HG03045 (cell line): ENCODE data around the gene LARP6.
"Not testable (repeated sequence)": the region's sequence is repeated elsewhere in the genome, so short reads cannot be mapped to it uniquely, and the experiment has no call there.

Source experiments
- ATAC-seq: cut with Tn5 transposase; IDR thresholded peaks from one replicate; pipeline ENCODE4 v1.9.1; 2021; ENCODE audit warnings: mild to moderate bottlenecking, moderate library complexity; ENCODE audit not compliant: unreplicated experiment

Gene LARP6

GRCh38 chr15:70853973-70854665, at the start of gene LARP6:
LARP6 (minus strand) TSS chr15:70854157; CDS start chr15:70854088, 69 bp downstream.
- ATAC-seq, result no peak

GRCh38 chr15:70902107-70902506, 48.1 kb upstream of the LARP6 start:
- no peak for ATAC-seq

DNA sequence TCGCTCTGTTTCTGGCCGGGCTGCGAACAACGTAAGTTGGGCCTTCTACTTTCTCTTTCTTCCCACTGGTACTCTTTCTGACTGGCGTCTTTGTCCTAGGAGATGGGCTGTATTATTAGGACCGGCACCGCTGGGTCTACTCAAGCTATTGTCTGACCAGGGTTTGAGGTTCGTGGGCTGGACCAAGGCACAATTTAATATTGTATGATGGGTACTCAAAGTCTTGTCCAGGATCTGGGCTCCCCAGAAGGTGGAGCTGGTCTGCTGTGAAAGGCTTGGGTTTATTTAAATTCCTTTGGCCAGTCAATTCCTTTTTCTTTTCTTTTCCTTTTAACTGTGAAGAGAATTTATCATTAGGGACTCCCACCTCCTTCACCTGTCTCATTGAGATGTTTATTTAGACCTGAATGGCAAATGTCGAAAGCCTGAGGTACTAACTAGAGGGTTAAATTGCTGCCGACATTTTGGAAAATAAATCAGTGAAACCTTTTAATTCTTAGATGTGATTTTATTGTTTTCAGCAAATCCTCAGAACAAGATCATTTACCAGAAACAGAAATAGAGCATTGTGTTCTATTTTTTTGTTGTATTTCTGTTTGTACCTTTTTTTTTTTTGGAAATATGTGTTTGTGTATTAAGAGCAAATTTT, 39.1 kb upstream of the LARP6 start:
- peak; percentile 23 for ATAC-seq

GRCh38 chr15:70892002-70892911, 38.3 kb upstream of the LARP6 start, which contains the start of the genes LRRC49 and THAP10:
LRRC49 (plus strand) TSS chr15:70892826; CDS start chr15:70892895, 69 bp downstream.
THAP10 (minus strand) TSS chr15:70892433; CDS start chr15:70892272, 161 bp downstream.
- ATAC-seq, result peak; percentile 85

DNA sequence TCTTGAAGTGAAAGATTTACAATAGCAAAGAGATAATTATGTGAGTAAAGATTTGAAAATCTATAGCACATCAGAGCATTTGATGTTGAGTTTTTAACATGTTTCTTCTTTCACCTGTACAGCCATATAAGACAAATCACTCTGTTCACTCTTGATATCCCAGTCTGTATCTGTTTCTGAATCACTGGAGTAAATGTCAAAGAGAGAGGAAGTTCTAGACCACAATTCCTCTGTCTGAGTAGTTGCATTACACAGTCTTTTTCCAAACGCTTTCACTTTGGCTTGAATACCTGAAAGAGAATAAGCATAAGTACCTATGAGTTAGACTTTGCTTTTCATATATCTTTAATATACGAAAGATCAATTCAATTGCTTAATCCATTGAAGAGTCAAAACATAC, 28.4 kb upstream of the LARP6 start:
- ATAC-seq, result no peak

DNA sequence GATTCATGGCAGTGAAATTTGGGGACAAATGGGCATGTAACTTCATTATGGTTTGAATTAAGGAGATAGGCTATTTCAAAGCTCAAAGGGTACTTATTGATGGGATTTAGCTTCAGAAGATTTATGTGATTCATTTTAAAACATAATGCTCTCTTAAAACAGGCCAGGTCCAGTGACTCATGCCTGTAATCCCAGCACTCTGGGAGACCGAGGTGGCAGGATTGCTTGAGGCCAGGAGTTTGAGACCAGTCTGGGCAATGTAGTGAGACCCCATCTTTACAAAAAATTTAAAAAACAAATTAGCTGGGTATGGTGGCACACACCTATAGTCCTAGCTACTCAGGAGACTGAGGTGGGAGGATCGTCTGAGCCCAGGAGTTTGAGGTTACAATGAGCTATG, 26.8 kb upstream of the LARP6 start:
- ATAC-seq, result no peak

DNA sequence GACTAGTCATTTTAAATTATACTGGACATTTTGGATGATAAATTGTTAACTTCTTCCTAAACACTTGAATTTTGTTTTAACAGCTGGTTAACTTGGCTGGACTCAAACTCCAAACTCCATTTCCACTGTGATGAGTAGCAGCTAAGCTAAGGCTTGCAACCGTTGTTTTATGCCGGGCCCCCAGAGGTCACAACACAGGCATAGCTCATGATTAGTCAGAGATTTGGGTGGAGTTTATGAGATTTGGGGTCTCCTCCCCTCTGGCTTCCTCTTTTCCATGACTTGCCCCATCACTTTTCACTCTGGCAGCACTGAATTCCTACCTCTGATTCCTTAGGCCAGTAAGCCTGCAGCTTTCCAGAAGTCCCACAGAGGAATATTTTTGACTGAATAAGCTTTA, 25.4 kb upstream of the LARP6 start:
- no peak for ATAC-seq

- ATAC-seq, result no peak
Measured at GRCh38 chr15:70876683-70877082, 22.7 kb upstream of the LARP6 start.

DNA sequence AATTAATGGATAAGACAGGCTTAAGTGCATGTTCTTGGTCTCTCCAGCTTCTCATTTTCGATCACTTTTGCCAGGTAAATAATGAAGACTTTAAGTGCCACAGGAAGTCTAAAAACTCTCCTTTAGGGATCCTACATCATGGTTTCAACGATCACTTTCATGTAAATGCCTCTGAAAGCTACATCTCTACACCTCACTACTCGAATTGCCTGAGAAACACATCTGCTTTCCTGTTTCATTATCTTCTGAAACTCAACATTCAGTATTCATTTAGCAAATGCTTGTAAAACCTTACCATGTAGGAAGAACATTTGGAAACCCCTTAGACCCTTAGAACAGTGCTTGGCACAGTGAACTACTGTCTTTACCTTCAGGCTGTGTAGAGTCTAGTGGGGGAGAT, 22.1 kb upstream of the LARP6 start:
- ATAC-seq, result no peak

DNA sequence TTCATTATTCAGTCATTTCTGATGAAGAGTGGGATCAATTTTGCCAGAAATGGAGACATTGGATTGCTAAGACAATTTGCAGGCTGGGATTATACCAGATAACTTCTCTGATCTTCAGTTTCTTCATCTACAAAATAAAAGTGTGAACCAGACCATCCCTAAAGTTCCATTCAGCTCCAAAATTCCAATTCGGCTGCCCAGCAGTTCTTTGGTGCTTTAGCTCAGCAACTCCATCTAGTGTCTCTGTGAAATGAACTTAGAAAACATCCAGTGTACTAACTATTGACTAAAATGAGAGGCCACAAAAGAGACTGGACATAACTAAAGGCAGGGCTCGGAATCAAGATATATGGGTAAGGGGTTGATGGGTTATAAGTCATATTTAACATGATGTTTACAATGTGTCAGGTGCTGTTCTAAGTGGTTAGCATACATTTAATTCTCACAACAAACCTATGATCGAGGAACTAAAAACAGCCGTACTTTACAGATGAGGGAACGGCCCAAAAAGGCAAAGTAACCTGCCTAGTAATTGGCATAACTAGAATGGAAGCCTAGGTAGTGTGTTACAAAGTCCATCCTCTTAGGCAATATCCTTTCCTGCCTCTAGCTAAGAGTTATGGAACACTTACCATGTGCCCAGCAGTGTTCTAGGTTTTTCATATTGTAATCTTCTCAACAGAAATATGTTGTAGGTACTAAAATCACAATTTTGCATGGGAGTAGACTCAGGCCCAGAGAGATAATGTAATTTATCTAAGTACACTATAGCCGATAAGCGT, 21.2 kb upstream of the LARP6 start:
- ATAC-seq, result no peak

DNA sequence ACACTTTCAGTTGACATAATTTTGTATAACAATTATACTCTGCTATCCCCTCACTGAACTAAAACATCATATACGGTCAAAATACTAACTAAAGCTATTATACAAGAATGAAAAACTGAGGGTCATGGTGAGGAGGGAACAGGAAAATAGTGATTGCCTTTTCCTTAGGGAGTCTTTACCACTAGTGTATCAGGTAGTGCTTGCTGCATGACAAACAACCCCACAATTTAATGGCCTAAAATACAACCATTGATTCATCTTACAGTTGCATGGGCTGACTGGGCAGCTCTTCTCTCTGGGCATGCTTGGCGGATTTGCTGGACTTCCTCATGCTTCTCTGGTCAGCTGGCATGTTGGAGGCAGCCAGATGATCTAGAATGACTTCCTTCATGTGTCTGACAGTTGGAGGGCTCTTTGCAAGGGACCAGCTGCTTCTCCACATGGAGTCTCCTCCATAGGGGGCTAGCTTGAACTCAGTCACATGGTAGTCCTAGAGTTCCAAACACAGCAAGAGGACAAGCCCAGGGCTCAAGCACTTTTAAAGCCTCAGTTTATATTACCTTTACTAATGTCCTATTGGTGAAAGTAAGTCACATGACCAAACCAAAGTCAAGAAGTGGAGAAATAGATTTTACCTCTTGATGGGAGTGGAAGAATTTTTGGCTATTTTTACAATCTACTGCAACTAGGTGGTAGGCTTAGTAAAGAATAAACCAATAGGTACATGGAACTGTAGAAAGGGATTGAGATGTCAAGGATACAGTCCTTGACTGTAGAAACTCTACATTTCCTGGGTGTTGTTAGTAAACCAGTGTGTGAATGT, 19.5 kb upstream of the LARP6 start:
- ATAC-seq, result no peak

- ATAC-seq, result not testable (repeated sequence)
Measured at GRCh38 chr15:70871490-70871889, 17.5 kb upstream of the LARP6 start.

GRCh38 chr15:70870051-70870450, 16.1 kb upstream of the LARP6 start:
- ATAC-seq, result no peak

DNA sequence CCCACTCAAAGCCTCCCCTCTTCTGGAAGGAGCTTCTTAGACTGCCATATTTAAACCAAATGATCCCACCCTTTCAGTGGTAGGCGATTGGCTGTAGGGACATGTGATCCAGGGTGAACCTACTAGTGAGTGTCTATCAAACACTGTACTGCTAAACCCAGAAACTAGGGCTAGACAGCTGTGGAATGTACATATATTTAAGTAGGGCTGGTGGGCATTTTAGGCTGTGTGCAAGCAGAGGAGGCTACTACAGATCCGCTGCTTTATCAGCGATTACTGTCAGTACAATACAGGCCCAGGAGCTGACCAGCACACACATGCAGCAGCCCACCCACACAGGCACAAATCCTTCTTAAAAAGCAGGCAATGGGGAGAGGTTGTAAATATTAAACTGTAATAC, 15.4 kb upstream of the LARP6 start:
- ATAC-seq, result no peak

- no peak for ATAC-seq
Measured at GRCh38 chr15:70867911-70868467, 14.0 kb upstream of the LARP6 start.

GRCh38 chr15:70866982-70867641, 13.2 kb upstream of the LARP6 start:
- no peak for ATAC-seq

DNA sequence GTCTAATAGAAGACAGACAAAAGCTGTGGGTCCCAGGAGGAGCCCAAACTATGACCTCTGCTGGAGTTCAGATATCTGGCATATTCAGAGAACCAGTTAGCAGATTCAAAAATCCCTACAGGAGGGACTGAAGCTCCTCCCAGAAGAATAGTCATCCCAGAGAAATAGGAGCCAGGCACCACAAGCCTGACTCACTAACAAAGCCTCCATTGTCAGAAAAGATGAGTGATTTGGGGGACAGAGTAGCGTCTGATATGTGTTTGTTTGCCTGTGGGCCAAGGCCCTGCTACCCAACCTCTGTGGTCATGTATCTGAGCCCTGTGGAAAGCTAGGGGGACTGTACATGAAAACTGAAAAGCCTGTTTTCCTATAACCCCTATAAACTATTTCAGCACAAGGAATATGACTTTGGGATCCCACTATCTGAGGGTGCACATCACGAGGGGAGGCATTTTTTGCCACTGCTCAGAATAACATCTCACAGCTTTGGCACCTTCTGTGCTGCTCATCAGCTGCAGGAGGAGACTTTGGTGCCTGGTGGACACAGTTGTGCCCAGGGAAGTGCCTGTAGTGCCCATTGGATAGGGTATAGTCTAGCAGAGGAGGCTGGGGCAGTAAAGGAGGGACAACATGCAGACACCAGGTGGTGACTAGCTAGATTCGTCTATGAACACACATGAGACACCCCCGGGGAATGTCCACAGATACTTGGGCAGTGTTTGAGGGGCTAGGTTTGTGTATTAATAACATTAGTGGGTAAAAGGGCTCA, 9.7 kb upstream of the LARP6 start:
- ATAC-seq, result no peak

DNA sequence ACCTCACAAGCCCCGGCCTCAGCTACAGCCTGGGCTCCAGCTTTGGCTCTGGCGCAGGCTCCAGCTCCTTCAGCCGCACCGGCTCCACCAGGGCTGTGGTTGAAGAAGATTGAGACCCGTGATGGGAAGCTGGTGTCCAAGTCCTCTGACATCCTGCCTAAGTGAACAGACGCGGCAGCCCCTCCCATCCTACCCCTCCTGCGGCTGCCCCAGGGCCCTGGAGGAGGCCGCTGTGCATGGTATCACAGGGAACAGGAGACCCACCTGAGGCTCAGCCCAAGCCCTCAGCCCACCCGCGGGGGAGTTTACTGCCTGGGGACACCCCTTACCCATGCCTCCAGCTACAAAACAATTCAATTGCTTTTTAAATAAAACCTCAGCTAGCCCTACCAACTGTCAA, 6.0 kb upstream of the LARP6 start:
- ATAC-seq, result no peak
